ENCODE results near the gene RAB5A. TPM values are rescaled to one million over a fixed set of nuclear protein-coding genes. Genes with fewer than 3 reads are reported as not detected.

The RAB5A gene
- total and polyA plus RNA-seq, 10 of the 15 experiments (the other 5 are each of a cell fraction or from before 2014, with no cell fraction given), result 15.8 to 44.3 (median 29.1) TPM

DNA sequence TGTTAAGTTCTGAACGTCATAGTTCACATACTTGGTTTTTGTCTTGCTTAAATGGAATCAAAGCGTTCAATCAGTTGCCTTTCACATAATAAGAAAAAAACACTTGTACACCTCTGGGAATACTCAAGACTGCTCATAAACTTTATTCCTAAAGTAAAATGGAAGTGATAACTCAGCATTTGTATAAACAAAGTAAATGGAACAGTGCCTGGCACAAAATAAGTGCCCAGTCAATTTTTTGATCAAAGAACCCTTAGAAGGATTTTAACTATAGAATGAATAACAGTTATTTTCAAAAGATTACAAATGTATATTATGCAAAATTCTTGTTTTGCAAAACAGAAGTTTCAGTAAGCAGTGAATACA is 1.3 kb downstream of the RAB5A start:
- Histone ChIP-seq H3K4me3 (peak overlapping the region; percentile 87), H3K27ac (ENCODE audit: control insufficient read depth, insufficient read depth) (peak overlapping the region; percentile 91), H3K4me1 (ENCODE audit: control insufficient read depth, insufficient read depth, low read length) (peaks cover 3% of the 10 kb centered on the region; the same call in 1 of the 2 replicates), H3K4me2 (ENCODE audit: control insufficient read depth, insufficient read depth) (peak overlapping the region; percentile 75), H4K20me1 (ENCODE audit: control insufficient read depth, insufficient read depth) (no peaks in the 10 kb centered on the region), H3K9me3 (replicated peaks; ENCODE audit: control insufficient read depth, insufficient read depth, low read length) (no peaks in the 10 kb centered on the region), H3K9ac (ENCODE audit: control insufficient read depth, insufficient read depth, low read length) (peak overlapping the region; percentile 89), H2AFZ (ENCODE audit: control insufficient read depth, low read depth, low read length) (no peak overlapping the region), H3K79me2 (ENCODE audit: control insufficient read depth, insufficient read depth, low read length) (peaks cover 63% of the 10 kb centered on the region), H3K36me3 (ENCODE audit: control insufficient read depth in 2 of 2, insufficient read depth in 2 of 2, low read length in 1 of 2) (peaks cover 0 to 15% of the 10 kb centered on the region in 2 experiments; a peak in 2 of 4 replicates), H3K27me3 (replicated peaks in 1 of 2; ENCODE audit: control insufficient read depth in 2 of 2, insufficient read depth in 2 of 2, low read length in 1 of 2) (no peaks in the 10 kb centered on the region)
- DNase-seq (ENCODE audit: low read depth, low spot score) (no peak), FAIRE-seq (no peak), ATAC-seq (no peak)
- ChIA-PET POLR2A (interaction anchor here (0.6 to 1.4 kb wide), 6 partner anchors 83 to 239 kb away, joined by 3 to 5 read pairs (median 3); partner anchors contain the start of gene SGO1), SMC1A (ENCODE audit: uncharacterized antibody, unreplicated experiment) (interaction anchor here (1.0 to 1.9 kb wide), 7 partner anchors 11 to 239 kb away, joined by 3 to 5 read pairs (median 3); partner anchors contain the start of gene KAT2B), RAD21 (ENCODE audit: unreplicated experiment) (interaction anchor here (0.6 to 2.3 kb wide), 8 partner anchors 61 to 238 kb away, joined by 3 to 8 read pairs (median 5); partner anchors contain the start of genes KAT2B and SGO1), CTCF (interaction anchor here (0.9 to 1.5 kb wide), 4 partner anchors 16 to 239 kb away, joined by 3 to 6 read pairs (median 4); no protein-coding TSS in a partner anchor)
- in situ Hi-C loops (cut with MboI), result loop anchor here (5.0 kb wide), 1 partner anchor 239 kb away; the partner anchor contains the start of gene SGO1
- intact Hi-C loops (cut with micrococcal nuclease; ENCODE audit: unreplicated experiment), result loop anchor here (5.0 kb wide), 1 partner anchor 61 kb away; no protein-coding TSS in a partner anchor
- no TSS peak for BruUV-seq (replicated peaks)
- no peak for TF ChIP-seq RELB (IDR thresholded peaks at IDR 0.05; ENCODE audit: low read depth)
- TF ChIP-seq POU2F2 (IDR thresholded peaks at IDR 0.05; ENCODE audit: borderline replicate concordance, low read depth, low read length), result no peak
- no peak for TF ChIP-seq RELA (IDR thresholded peaks at IDR 0.05; ENCODE audit: borderline replicate concordance, partially characterized antibody)
- WGBS (ENCODE audit: insufficient coverage, insufficient replicate concordance, low lambda C conversion rate, missing lambda C conversion rate), result 0% methylated on average over 2 of the region's 2 CpGs
